OCI-LY3 (cell line): ENCODE measurements around the gene GEN1.

Experiments
- EZH2phosphoT487 ChIP-seq: fragments of 200-600 bp; shearing (Covaris generic); IDR thresholded peaks from 2 replicates; pipeline ENCODE4 v1.6.1; 2018; ENCODE audit warnings: antibody characterized with exemption, mixed run types, low read depth
- TF ChIP-seq, protein P1 (sequence below): fragments of 200-600, 300-600 bp; sonication (generic); IDR thresholded peaks from 2 replicates; pipeline ENCODE4 v1.5.1; 2014; ENCODE audit warnings: antibody characterized with exemption, low read length, low read depth

DNA sequence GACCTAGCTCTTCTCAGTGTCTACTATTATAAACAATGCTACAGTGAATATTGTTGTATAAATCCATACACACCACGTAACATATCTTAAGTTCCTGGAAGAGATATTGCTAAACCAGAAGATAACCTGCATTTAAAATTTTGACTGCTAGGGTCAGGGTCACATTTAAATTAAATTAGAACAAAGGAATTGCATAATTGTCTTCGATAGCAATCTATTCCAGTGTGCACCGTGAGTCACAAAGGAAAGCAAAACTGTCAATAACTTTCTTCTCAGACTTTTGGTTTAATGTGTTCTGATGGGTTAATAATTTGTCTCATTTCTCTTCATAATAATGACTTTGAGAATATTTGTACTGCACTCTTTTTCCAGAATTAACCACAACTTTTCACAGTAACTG lies 4.2 kb downstream of the GEN1 start:
- TF ChIP-seq, protein P1, sequence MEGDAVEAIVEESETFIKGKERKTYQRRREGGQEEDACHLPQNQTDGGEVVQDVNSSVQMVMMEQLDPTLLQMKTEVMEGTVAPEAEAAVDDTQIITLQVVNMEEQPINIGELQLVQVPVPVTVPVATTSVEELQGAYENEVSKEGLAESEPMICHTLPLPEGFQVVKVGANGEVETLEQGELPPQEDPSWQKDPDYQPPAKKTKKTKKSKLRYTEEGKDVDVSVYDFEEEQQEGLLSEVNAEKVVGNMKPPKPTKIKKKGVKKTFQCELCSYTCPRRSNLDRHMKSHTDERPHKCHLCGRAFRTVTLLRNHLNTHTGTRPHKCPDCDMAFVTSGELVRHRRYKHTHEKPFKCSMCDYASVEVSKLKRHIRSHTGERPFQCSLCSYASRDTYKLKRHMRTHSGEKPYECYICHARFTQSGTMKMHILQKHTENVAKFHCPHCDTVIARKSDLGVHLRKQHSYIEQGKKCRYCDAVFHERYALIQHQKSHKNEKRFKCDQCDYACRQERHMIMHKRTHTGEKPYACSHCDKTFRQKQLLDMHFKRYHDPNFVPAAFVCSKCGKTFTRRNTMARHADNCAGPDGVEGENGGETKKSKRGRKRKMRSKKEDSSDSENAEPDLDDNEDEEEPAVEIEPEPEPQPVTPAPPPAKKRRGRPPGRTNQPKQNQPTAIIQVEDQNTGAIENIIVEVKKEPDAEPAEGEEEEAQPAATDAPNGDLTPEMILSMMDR, result no peak
- TF ChIP-seq EZH2phosphoT487, result no peak
